Neural cell (in vitro differentiated cells): Measurements from ENCODE around the gene STIL. TPM values are rescaled to one million over a fixed set of nuclear protein-coding genes. Genes with fewer than 3 reads are reported as not detected.

Source experiments
- H2AFZ ChIP-seq: fragments of 200-600, 300-800 bp; sonication (generic), shearing (Covaris generic); 2 replicates; pipeline ENCODE4 v1.6.0; 2014; ENCODE audit warnings: low read depth, mild to moderate bottlenecking, antibody characterized with exemption, low read length, moderate library complexity
- H3F3A ChIP-seq: fragments of 200-600 bp; shearing (Covaris generic); 2 replicates; pipeline ENCODE4 v1.6.1; 2016; ENCODE audit warnings: mild to moderate bottlenecking, moderate library complexity, mixed read lengths, antibody characterized with exemption, low read length; ENCODE audit not compliant: insufficient read depth, poor library complexity, severe bottlenecking
- H3K27ac ChIP-seq: fragments of 200-600, 300-800 bp; sonication (generic), shearing (Covaris generic); 2 replicates; pipeline ENCODE4 v1.5.1; 2014; ENCODE audit warnings: mild to moderate bottlenecking, low read length, moderate library complexity
- H3K27me3 ChIP-seq: fragments of 300-800, 200-600 bp; sonication (generic), shearing (Covaris generic); 2 replicates; pipeline ENCODE4 v1.6.0; 2014; ENCODE audit warnings: mild to moderate bottlenecking, low read depth, low read length, moderate library complexity; ENCODE audit not compliant: insufficient read depth
- H3K36me3 ChIP-seq: fragments of 300-800, 200-600 bp; sonication (generic), shearing (Covaris generic); 2 replicates; pipeline ENCODE4 v1.5.1; 2014; ENCODE audit warnings: mild to moderate bottlenecking, antibody characterized with exemption, low read length, moderate library complexity; ENCODE audit not compliant: insufficient read depth
- H3K4me2 ChIP-seq: fragments of 300-800, 200-600 bp; sonication (generic), shearing (Covaris generic); 2 replicates; pipeline ENCODE4 v1.6.0; 2014; ENCODE audit warnings: mild to moderate bottlenecking, low read length
- H3K4me3 ChIP-seq: fragments of 300-800, 200-600 bp; sonication (generic), shearing (Covaris generic); 2 replicates; pipeline ENCODE4 v1.5.1; 2014; ENCODE audit warnings: mild to moderate bottlenecking, low read length, moderate library complexity
- H3K79me2 ChIP-seq: fragments of 200-600 bp; shearing (Covaris generic); replicated peaks from 2 replicates; pipeline ENCODE4 v1.6.0; 2014; ENCODE audit warnings: mild to moderate bottlenecking, low read length, moderate library complexity; ENCODE audit not compliant: insufficient read depth
- H3K9ac ChIP-seq: fragments of 300-800, 200-600 bp; sonication (generic), shearing (Covaris generic); 2 replicates; pipeline ENCODE4 v1.6.1; 2016; ENCODE audit warnings: mild to moderate bottlenecking, low read length, mixed read lengths
- H3K9me2 ChIP-seq: fragments of 200-600 bp; shearing (Covaris generic); 2 replicates; pipeline ENCODE4 v1.6.1; 2016; ENCODE audit warnings: mild to moderate bottlenecking, low read length, mixed read lengths; ENCODE audit not compliant: insufficient read depth
- H3K9me3 ChIP-seq: fragments of 200-600, 300-800 bp; sonication (generic), shearing (Covaris generic); 2 replicates; pipeline ENCODE4 v1.6.1; 2016; ENCODE audit warnings: mild to moderate bottlenecking, mixed run types, low read length, moderate library complexity, mixed read lengths
- H4K20me1 ChIP-seq: fragments of 200-600 bp; shearing (Covaris generic); 2 replicates; pipeline ENCODE4 v1.6.1; 2016; ENCODE audit warnings: mild to moderate bottlenecking, mixed run types; ENCODE audit not compliant: insufficient read depth
- EP300 ChIP-seq: fragments of 450-650 bp; conservative IDR thresholded peaks from 2 replicates; pipeline ENCODE4 v1.6.1; 2014; ENCODE audit warnings: antibody characterized with exemption, mild to moderate bottlenecking, moderate library complexity; ENCODE audit not compliant: poor library complexity, severe bottlenecking
- EZH2 ChIP-seq: fragments of 200-600, 300-800 bp; shearing (Covaris generic), sonication (generic); IDR thresholded peaks from 2 replicates; pipeline ENCODE4 v1.6.1; 2014; ENCODE audit warnings: antibody characterized with exemption, low read length, borderline replicate concordance, mild to moderate bottlenecking; ENCODE audit not compliant: insufficient read depth, poor library complexity, severe bottlenecking
- MXI1 ChIP-seq: fragments of 450-650 bp; conservative IDR thresholded peaks from 2 replicates; pipeline ENCODE4 v1.6.1; 2014; ENCODE audit warnings: antibody characterized with exemption, mild to moderate bottlenecking; ENCODE audit not compliant: poor library complexity, severe bottlenecking
- POLR2AphosphoS5 ChIP-seq: IDR thresholded peaks from 2 replicates; pipeline ENCODE4 v1.6.1; 2012
- RAD21 ChIP-seq: fragments of 450-650 bp; conservative IDR thresholded peaks from 2 replicates; pipeline ENCODE4 v1.6.1; 2014; ENCODE audit warnings: antibody characterized with exemption, mild to moderate bottlenecking, moderate library complexity
- SMC3 ChIP-seq: fragments of 450-650 bp; conservative IDR thresholded peaks from 2 replicates; pipeline ENCODE4 v1.6.1; 2014; ENCODE audit warnings: antibody characterized with exemption, mild to moderate bottlenecking, moderate library complexity; ENCODE audit not compliant: poor library complexity
- TAF1 ChIP-seq: IDR thresholded peaks from 2 replicates; pipeline ENCODE4 v1.6.1; 2012; ENCODE audit warnings: low read depth
- polyA minus RNA-seq: library from RNA; depleted of rRNA, polyadenylated mRNA; stranded (reverse); fragments of >200 nt; gene quantifications from 2 replicates; pipeline ENCODE4 v1.2.3, GENCODE V29; 2014
- polyA plus RNA-seq: library from polyadenylated mRNA; depleted of rRNA; stranded (reverse); fragments of >200 nt; gene quantifications from 2 replicates; pipeline ENCODE4 v1.2.3, GENCODE V29; 2014
- TF ChIP-seq, protein P1 (sequence below): fragments of 450-650 bp; IDR thresholded peaks from 2 replicates; pipeline ENCODE4 v1.5.1; 2014; ENCODE audit warnings: antibody characterized with exemption, mild to moderate bottlenecking, moderate library complexity; ENCODE audit not compliant: poor library complexity, severe bottlenecking
- TF ChIP-seq, protein P2 (sequence below): IDR thresholded peaks from 2 replicates; pipeline ENCODE4 v1.6.1; 2012; ENCODE audit warnings: borderline replicate concordance

Gene STIL
- polyA plus RNA-seq (0.53 and 1.5 TPM in 2 replicates), polyA minus RNA-seq (4.6 and 5.2 TPM in 2 replicates)

DNA sequence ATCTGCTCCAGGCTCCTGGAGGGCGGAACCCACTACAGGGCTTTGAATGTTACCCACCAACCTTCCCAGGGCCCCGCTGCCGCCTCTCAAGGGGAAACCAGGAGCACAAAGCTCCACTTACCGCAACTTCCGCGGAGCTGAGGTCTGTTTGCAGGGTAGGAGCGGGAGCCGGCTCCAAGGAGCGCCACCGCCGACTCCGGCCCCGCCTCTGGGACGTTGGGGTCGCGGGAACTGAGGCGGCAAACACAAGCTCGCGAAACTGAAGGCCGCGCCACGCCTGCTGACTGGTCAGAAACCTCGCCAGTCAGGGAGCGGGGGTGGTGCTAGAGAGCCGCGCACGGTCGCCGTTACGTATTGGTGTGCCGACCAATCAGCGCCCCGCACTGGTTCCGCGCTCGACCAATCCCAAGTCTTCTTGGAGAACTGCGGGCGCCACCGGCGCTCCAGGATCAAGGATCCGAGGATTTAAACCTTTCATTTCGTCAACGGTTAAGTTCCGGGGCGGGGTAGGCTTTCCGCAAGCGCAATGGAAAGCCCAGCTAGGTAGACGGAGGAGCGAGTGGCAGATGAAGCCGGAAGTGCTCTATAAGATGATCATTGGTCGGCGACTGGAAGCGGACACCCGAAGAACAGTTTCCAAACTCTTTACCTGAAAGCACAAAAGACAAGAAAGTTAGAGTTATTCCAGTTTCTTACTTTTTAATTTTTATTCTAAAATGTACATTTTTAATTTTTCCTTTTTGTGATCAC lies at the start of gene STIL:
STIL (minus strand) TSS at position 233 of the 750 bp plus-strand sequence. CDS start 3,828 bp downstream, outside the sequence.
- TF ChIP-seq SMC3 (peak; percentile 42), TAF1 (no peak), MXI1 (peak; percentile 98), EP300 (no peak), EZH2 (no peak), RAD21 (no peak), POLR2AphosphoS5 (peak; percentile 64)
- TF ChIP-seq, protein P1, sequence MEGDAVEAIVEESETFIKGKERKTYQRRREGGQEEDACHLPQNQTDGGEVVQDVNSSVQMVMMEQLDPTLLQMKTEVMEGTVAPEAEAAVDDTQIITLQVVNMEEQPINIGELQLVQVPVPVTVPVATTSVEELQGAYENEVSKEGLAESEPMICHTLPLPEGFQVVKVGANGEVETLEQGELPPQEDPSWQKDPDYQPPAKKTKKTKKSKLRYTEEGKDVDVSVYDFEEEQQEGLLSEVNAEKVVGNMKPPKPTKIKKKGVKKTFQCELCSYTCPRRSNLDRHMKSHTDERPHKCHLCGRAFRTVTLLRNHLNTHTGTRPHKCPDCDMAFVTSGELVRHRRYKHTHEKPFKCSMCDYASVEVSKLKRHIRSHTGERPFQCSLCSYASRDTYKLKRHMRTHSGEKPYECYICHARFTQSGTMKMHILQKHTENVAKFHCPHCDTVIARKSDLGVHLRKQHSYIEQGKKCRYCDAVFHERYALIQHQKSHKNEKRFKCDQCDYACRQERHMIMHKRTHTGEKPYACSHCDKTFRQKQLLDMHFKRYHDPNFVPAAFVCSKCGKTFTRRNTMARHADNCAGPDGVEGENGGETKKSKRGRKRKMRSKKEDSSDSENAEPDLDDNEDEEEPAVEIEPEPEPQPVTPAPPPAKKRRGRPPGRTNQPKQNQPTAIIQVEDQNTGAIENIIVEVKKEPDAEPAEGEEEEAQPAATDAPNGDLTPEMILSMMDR = peak; percentile 53
- TF ChIP-seq, protein P2, sequence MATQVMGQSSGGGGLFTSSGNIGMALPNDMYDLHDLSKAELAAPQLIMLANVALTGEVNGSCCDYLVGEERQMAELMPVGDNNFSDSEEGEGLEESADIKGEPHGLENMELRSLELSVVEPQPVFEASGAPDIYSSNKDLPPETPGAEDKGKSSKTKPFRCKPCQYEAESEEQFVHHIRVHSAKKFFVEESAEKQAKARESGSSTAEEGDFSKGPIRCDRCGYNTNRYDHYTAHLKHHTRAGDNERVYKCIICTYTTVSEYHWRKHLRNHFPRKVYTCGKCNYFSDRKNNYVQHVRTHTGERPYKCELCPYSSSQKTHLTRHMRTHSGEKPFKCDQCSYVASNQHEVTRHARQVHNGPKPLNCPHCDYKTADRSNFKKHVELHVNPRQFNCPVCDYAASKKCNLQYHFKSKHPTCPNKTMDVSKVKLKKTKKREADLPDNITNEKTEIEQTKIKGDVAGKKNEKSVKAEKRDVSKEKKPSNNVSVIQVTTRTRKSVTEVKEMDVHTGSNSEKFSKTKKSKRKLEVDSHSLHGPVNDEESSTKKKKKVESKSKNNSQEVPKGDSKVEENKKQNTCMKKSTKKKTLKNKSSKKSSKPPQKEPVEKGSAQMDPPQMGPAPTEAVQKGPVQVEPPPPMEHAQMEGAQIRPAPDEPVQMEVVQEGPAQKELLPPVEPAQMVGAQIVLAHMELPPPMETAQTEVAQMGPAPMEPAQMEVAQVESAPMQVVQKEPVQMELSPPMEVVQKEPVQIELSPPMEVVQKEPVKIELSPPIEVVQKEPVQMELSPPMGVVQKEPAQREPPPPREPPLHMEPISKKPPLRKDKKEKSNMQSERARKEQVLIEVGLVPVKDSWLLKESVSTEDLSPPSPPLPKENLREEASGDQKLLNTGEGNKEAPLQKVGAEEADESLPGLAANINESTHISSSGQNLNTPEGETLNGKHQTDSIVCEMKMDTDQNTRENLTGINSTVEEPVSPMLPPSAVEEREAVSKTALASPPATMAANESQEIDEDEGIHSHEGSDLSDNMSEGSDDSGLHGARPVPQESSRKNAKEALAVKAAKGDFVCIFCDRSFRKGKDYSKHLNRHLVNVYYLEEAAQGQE = no peak
- Histone ChIP-seq H3K9me2 (no peaks in the 10 kb centered on the region), H3K27ac (peak within 1 kb of the TSS; percentile 49), H4K20me1 (no peaks in the 10 kb centered on the region), H3F3A (no peaks in the 10 kb centered on the region), H3K36me3 (no peaks in the 10 kb centered on the region), H3K27me3 (no peaks in the 10 kb centered on the region), H3K79me2 (peaks cover 10% of the 10 kb centered on the region), H3K4me2 (peak within 1 kb of the TSS; percentile 91), H2AFZ (peak within 1 kb of the TSS; percentile 59), H3K9ac (peak within 1 kb of the TSS; percentile 28), H3K9me3 (no peaks in the 10 kb centered on the region), H3K4me3 (peak within 1 kb of the TSS; percentile 77)

DNA sequence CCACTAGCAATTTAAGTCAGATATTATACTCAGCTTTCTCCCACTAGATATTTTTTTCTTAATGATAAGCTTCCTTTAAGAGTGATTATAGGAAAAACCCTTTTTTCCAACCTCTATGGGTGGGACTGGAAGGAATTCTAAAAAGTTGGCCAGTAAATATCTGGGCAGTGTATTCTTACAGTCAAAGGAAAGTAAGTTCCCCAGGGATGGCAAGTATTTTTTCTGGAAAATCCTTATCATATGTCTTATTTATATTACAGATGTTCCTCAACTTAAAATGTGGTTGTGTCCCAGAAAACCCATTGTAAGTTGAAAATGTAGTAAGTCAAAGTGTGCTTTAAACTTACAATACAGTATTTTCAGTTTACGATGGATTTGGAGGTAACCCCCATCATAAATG lies 48.9 kb upstream of the STIL start:
- Histone ChIP-seq H3K27me3 (no peaks in the 10 kb centered on the region), H3K4me2 (no peak overlapping the region), H3K9ac (no peak overlapping the region), H3K9me3 (no peaks in the 10 kb centered on the region), H3K4me3 (no peak overlapping the region), H3F3A (no peaks in the 10 kb centered on the region), H3K27ac (no peak overlapping the region), H2AFZ (no peak overlapping the region), H3K36me3 (no peaks in the 10 kb centered on the region), H4K20me1 (no peaks in the 10 kb centered on the region), H3K79me2 (peaks cover 3% of the 10 kb centered on the region), H3K9me2 (no peaks in the 10 kb centered on the region)
- TF ChIP-seq POLR2AphosphoS5 (no peak), EZH2 (no peak), MXI1 (no peak), SMC3 (no peak), EP300 (no peak), RAD21 (no peak), TAF1 (no peak)
- TF ChIP-seq, protein P1 = no peak
- TF ChIP-seq, protein P2 = no peak
